AG09309 (cell line): ENCODE measurements around the gene DNAJB5.

Source experiments
- DNase-seq: peaks from one replicate; pipeline ENCODE4 v3.0.0-alpha.2; 2010; ENCODE audit warnings: low read depth
- H3K4me3 ChIP-seq: 2 replicates; pipeline ENCODE4 v1.5.1; 2011; ENCODE audit warnings: mild to moderate bottlenecking, low read depth, low read length, moderate library complexity; ENCODE audit not compliant: control insufficient read depth
- CTCF ChIP-seq: IDR thresholded peaks from 2 replicates; pipeline ENCODE4 v1.5.1; 2011; ENCODE audit warnings: mild to moderate bottlenecking, low read depth, low read length, inconsistent platforms; ENCODE audit not compliant: insufficient read depth, control insufficient read depth; ENCODE audit errors: missing control alignments

The DNAJB5 gene

GRCh38 chr9:35044071-35044470 lies 54.5 kb downstream of the DNAJB5 start:
- no peak for DNase-seq
- no peak for TF ChIP-seq CTCF
- H3K4me3 ChIP-seq = no peak overlapping the region
